Erythroblast (primary cell): ENCODE data around the gene DICER1.

ENCODE experiments used
- GATA1 ChIP-seq: IDR thresholded peaks from 2 replicates; pipeline ENCODE4 v1.6.1; 2011; ENCODE audit warnings: low read depth, mild to moderate bottlenecking, control low read depth, low read length, moderate library complexity
- POLR2A ChIP-seq: IDR thresholded peaks from 2 replicates; pipeline ENCODE4 v1.6.1; 2011; ENCODE audit warnings: mild to moderate bottlenecking, low read length

DNA sequence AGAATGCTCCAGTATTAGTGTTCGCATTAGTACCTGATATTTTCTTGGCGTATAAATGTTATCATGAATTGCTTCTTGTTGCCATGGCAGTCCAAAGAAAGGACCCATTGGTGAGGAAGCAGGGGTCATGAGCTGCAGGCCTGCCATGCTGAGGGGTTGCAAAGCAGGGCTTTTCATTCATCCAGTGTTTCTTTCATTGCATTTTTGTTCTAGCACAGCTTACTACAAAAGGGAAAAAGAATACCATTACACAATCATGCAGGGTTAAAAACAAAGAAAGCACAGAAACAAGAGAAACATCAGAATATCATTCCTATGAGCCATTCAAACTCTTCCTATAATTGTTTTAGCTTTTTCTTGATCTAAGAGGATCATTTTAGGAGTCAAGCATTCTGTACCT lies 24.0 kb downstream of the DICER1 start:
- TF ChIP-seq POLR2A (no peak), GATA1 (no peak)
